A549 (cell line): Measurements from ENCODE around the gene ROBO3. TPM values are rescaled to one million over a fixed set of nuclear protein-coding genes. Genes with fewer than 3 reads are reported as not detected.

Experiments
- ATAC-seq, 2 experiments: fragments of 200-7000 bp in 1 of 2; fragments of >200 bp in 1 of 2; cut with Nextera tagmentation in 1 of 2; cut with Tn5 transposase in 1 of 2; 3 replicates each; pipeline versions ENCODE4 v1.8.0 to v1.9.1; 2018 to 2020; ENCODE audit warnings: mild to moderate bottlenecking in 1 of 2, moderate library complexity in 1 of 2
- CTCF ChIA-PET: fragments of 300-600 bp; sonication (Branson Sonifier 250); formaldehyde crosslinking; extraction: SDS; loops from one replicate; lab custom pipeline; 2021; ENCODE audit warnings: antibody characterized with exemption, inconsistent platforms; lab: Yijun Ruan, JAX
- POLR2A ChIA-PET: fragments of 350-600 bp; formaldehyde crosslinking; extraction: SDS; loops from one replicate; lab custom pipeline; 2021; ENCODE audit warnings: antibody characterized with exemption, inconsistent platforms; lab: Yijun Ruan, JAX
- DNase-seq, 2 experiments: peaks; one replicate each; pipeline versions ENCODE4 v3.0.0 to v3.0.0-alpha.2; 2011 to 2016; ENCODE audit warnings: low read depth in 1 of 2, low spot score in 1 of 2
- FAIRE-seq: peaks from 2 replicates; lab custom pipeline; 2011; peaks lifted over from hg19 to GRCh38; lab: Jason Lieb, UNC
- H3K27ac ChIP-seq, 2 experiments: fragments of >200 bp; sonication (Bioruptor Twin); formaldehyde crosslinking; 3 replicates each; pipeline ENCODE4 v1.5.1; 2016 to 2017
- H3K4me1 ChIP-seq: fragments of >200 bp; sonication (Bioruptor Twin); formaldehyde crosslinking; 3 replicates; pipeline ENCODE4 v1.6.1; 2016
- H3K4me2 ChIP-seq: fragments of >200 bp; sonication (Bioruptor Twin); formaldehyde crosslinking; 3 replicates; pipeline ENCODE4 v1.6.1; 2016
- H3K4me3 ChIP-seq: fragments of >200 bp; sonication (Bioruptor Twin); formaldehyde crosslinking; 3 replicates; pipeline ENCODE4 v1.5.1; 2016
- H3K9me3 ChIP-seq: fragments of >200 bp; sonication (Bioruptor Twin); formaldehyde crosslinking; 3 replicates; pipeline ENCODE4 v1.6.1; 2016
- BHLHE40 ChIP-seq: IDR thresholded peaks from 2 replicates; pipeline ENCODE4 v1.6.1; 2012; ENCODE audit warnings: low read depth, low read length, inconsistent platforms
- CBX2 ChIP-seq: fragments of 200-600 bp; sonication (generic); IDR thresholded peaks from 2 replicates; pipeline ENCODE4 v1.6.1; 2016; ENCODE audit warnings: low read depth, mild to moderate bottlenecking, borderline replicate concordance
- CEBPB ChIP-seq, 2 experiments: fragments of >200 bp in 1 of 2; sonication (Bioruptor Twin) in 1 of 2; formaldehyde crosslinking in 1 of 2; IDR thresholded peaks; 2 replicates each; pipeline ENCODE4 v1.6.1; 2012 to 2016
- CHD4 ChIP-seq: fragments of 200-600 bp; sonication (generic); IDR thresholded peaks from 2 replicates; pipeline ENCODE4 v1.6.1; 2016; ENCODE audit warnings: antibody characterized with exemption, mild to moderate bottlenecking, borderline replicate concordance
- EHF ChIP-seq: fragments of 250-450 bp; sonication (Bioruptor Pico); IDR thresholded peaks from 2 replicates; pipeline ENCODE4 v1.5.0; 2020; ENCODE audit warnings: mild to moderate bottlenecking
- FOSB ChIP-seq: fragments of 250-450 bp; sonication (Bioruptor Pico); IDR thresholded peaks from 2 replicates; pipeline ENCODE4 v1.5.0; 2020; ENCODE audit warnings: mild to moderate bottlenecking, moderate library complexity
- FOXS1 ChIP-seq: fragments of 250-450 bp; sonication (Bioruptor Pico); IDR thresholded peaks from 2 replicates; pipeline ENCODE4 v1.5.0; 2020; ENCODE audit warnings: mild to moderate bottlenecking, moderate library complexity
- HEYL ChIP-seq: fragments of 250-450 bp; sonication (Bioruptor Pico); IDR thresholded peaks from 2 replicates; pipeline ENCODE4 v1.8.0; 2021; ENCODE audit warnings: mild to moderate bottlenecking, moderate library complexity
- HOXB5 ChIP-seq: fragments of 250-450 bp; sonication (Bioruptor Pico); IDR thresholded peaks from 2 replicates; pipeline ENCODE4 v1.5.0; 2020; ENCODE audit warnings: mild to moderate bottlenecking, moderate library complexity
- JUN ChIP-seq, 2 experiments: fragments of >200 bp; sonication (Bioruptor Twin); formaldehyde crosslinking; IDR thresholded peaks; 2 replicates in 1 of 2; 3 replicates in 1 of 2; pipeline ENCODE4 v1.6.1; 2016 to 2017
- KDM1A ChIP-seq: fragments of 200-600 bp; sonication (generic); IDR thresholded peaks from 2 replicates; pipeline ENCODE4 v1.6.1; 2016; ENCODE audit warnings: low read depth, mild to moderate bottlenecking
- KDM5A ChIP-seq: fragments of 200-600 bp; sonication (generic); IDR thresholded peaks from 2 replicates; pipeline ENCODE4 v1.6.1; 2016; ENCODE audit warnings: antibody characterized with exemption, mild to moderate bottlenecking
- MAZ ChIP-seq: fragments of 150-350 bp; IDR thresholded peaks from 2 replicates; pipeline ENCODE4 v1.6.1; 2014; ENCODE audit warnings: antibody characterized with exemption, low read depth, low read length, borderline replicate concordance
- MYC ChIP-seq: IDR thresholded peaks from 2 replicates; pipeline ENCODE4 v1.6.1; 2012; ENCODE audit warnings: mild to moderate bottlenecking, inconsistent platforms, low read length, improper control_type of control experiment, borderline replicate concordance
- NR3C1 ChIP-seq: fragments of >200 bp; sonication (Bioruptor Twin); formaldehyde crosslinking; IDR thresholded peaks from 3 replicates; pipeline ENCODE4 v1.6.1; 2017
- PHF8 ChIP-seq: fragments of 200-600 bp; sonication (generic); IDR thresholded peaks from 2 replicates; pipeline ENCODE4 v1.6.1; 2016; ENCODE audit warnings: low read depth, mild to moderate bottlenecking, antibody characterized with exemption, moderate library complexity, borderline replicate concordance
- RARB ChIP-seq: fragments of 250-450 bp; sonication (Bioruptor Pico); IDR thresholded peaks from 2 replicates; pipeline ENCODE4 v1.8.0; 2021; ENCODE audit warnings: mild to moderate bottlenecking, moderate library complexity
- REST ChIP-seq: fragments of 200-600 bp; sonication (generic); IDR thresholded peaks from 2 replicates; pipeline ENCODE4 v1.6.1; 2016; ENCODE audit warnings: antibody characterized with exemption, mild to moderate bottlenecking, moderate library complexity
- RFX5 ChIP-seq: fragments of 450-650 bp; IDR thresholded peaks from 2 replicates; pipeline ENCODE4 v1.7.1; 2014; ENCODE audit warnings: antibody characterized with exemption, mild to moderate bottlenecking, moderate library complexity
- RNF2 ChIP-seq: fragments of 200-600 bp; sonication (generic); IDR thresholded peaks from 2 replicates; pipeline ENCODE4 v1.6.1; 2016; ENCODE audit warnings: low read depth, mild to moderate bottlenecking, antibody characterized with exemption, moderate library complexity, borderline replicate concordance
- SMC3 ChIP-seq: fragments of >200 bp; sonication (Bioruptor Twin); formaldehyde crosslinking; IDR thresholded peaks from 3 replicates; pipeline ENCODE4 v1.6.1; 2018; ENCODE audit warnings: inconsistent platforms
- TP53 ChIP-seq: fragments of 250-450 bp; sonication (Bioruptor Pico); IDR thresholded peaks from 2 replicates; pipeline ENCODE4 v1.5.0; 2021; ENCODE audit warnings: mild to moderate bottlenecking, moderate library complexity
- ZFP36 ChIP-seq: fragments of 450-650 bp; IDR thresholded peaks from 2 replicates; pipeline ENCODE4 v1.6.1; 2014; ENCODE audit warnings: borderline replicate concordance; ENCODE audit not compliant: partially characterized antibody
- ZNF302 ChIP-seq: fragments of 250-450 bp; sonication (Bioruptor Pico); IDR thresholded peaks from 2 replicates; pipeline ENCODE4 v1.9.0; 2021; ENCODE audit warnings: inconsistent platforms, mild to moderate bottlenecking, moderate library complexity
- ZSCAN20 ChIP-seq: fragments of 250-450 bp; sonication (Bioruptor Pico); IDR thresholded peaks from 2 replicates; pipeline ENCODE4 v1.8.0; 2022; ENCODE audit warnings: mild to moderate bottlenecking, moderate library complexity
- WGBS: methylation state at CpG from one replicate; pipeline ENCODE4 v1.1.6; 2017; ENCODE audit errors: missing lambda C conversion rate; 5-methylcytosine and 5-hydroxymethylcytosine counted together
- polyA plus RNA-seq, 4 experiments: library from polyadenylated mRNA; depleted of rRNA in 3 of 4; stranded (reverse); fragments of >200 nt; fragmentation: RNase III in 1 of 4; extraction: RNeasy Plus Mini Kit Qiagen cat#74134 plus additional on column Dnase treatment in 1 of 4; gene quantifications; 2 replicates in 3 of 4; 3 replicates in 1 of 4; pipeline ENCODE4 v1.2.3, GENCODE V29; 2011 to 2017
- TF ChIP-seq, protein P1 (sequence below): fragments of >200 bp; sonication (Bioruptor Twin); formaldehyde crosslinking; IDR thresholded peaks from 2 replicates; pipeline ENCODE4 v1.6.1; 2016
- TF ChIP-seq, protein P2 (sequence below): fragments of >200 bp; sonication (Bioruptor Twin); formaldehyde crosslinking; IDR thresholded peaks from 3 replicates; pipeline ENCODE4 v1.5.1; 2016
- TF ChIP-seq, protein P3 (sequence below): fragments of >200 bp; sonication (Bioruptor Twin); formaldehyde crosslinking; IDR thresholded peaks from 3 replicates; pipeline ENCODE4 v1.6.1; 2016

ROBO3 gene
- polyA plus RNA-seq, 2 of the 4 experiments (the other 2 are of a cell fraction), result 2.1 to 2.8 TPM

- CTCF ChIA-PET, result interaction anchor here (0.7 to 1.6 kb wide), 4 partner anchors 16 to 21 kb away, joined by 3 to 4 read pairs (median 4); no protein-coding TSS in a partner anchor
These were observed 31.7 kb downstream of the ROBO3 start for GRCh38 chr11:124896821-124897391.

DNA sequence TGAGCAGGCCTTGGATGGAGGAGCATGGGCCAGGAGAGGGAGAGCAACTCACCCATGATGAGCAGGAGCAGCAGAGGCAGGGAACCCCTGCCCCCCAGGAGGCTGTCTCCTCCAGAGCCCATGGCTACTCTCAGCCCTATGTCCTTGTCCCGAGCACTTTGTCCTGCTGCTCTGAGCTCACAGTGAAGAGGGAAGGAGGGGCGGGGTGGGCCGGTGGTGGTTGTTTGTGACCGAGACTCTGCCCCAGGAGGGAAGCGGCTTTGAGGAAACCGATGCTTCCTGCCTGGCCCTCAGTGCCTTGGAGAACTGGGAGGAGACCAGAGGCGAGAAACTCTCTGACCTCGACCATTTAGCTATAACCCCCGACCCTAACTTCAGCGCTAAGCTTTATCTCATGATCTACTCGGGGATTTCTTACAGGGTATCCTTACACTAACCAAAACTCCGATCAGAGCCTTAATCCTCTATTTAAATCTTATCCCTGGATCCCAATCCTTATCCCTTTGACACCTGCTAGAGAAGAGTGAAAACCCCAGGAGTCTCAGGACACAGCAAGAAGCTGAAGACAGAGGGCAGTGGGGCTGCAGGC, 32.5 kb downstream of the ROBO3 start, which contains the start of gene ROBO4:
Gene ROBO4 (minus strand): TSS at position 192 of the 589 bp plus-strand sequence. CDS start 70 bp downstream, at position 122.
- Histone ChIP-seq H3K9me3 (no peaks in the 10 kb centered on the region), H3K4me1 (peaks cover 25% of the 10 kb centered on the region), H3K27ac (peak within 1 kb of the TSS; percentile 27 to 70; a peak in 4 of 6 replicates), H3K4me2 (peak within 1 kb of the TSS; percentile 25; the same call in 2 of the 3 replicates), H3K4me3 (no peak within 1 kb of the TSS)
- ChIA-PET CTCF (interaction anchor here (0.7 to 2.2 kb wide), 4 partner anchors 19 to 31 kb away, joined by 4 to 23 read pairs (median 4); no protein-coding TSS in a partner anchor), POLR2A (interaction anchor here (4.9 kb wide), 1 partner anchor 21 kb away, joined by 24 read pairs; no protein-coding TSS in a partner anchor)
- FAIRE-seq, result no peak
- no peak for TF ChIP-seq CHD4
- TF ChIP-seq BHLHE40, result no peak
- no peak for TF ChIP-seq NR3C1
- TF ChIP-seq ZFP36, result no peak
- TF ChIP-seq, protein P1, sequence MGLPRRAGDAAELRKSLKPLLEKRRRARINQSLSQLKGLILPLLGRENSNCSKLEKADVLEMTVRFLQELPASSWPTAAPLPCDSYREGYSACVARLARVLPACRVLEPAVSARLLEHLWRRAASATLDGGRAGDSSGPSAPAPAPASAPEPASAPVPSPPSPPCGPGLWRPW, result no peak
- TF ChIP-seq TP53, result no peak
- no peak for TF ChIP-seq MAZ
- TF ChIP-seq HOXB5 (CRISPR knock-in tag), result no peak
- no peak for TF ChIP-seq RNF2
- TF ChIP-seq, protein P2, sequence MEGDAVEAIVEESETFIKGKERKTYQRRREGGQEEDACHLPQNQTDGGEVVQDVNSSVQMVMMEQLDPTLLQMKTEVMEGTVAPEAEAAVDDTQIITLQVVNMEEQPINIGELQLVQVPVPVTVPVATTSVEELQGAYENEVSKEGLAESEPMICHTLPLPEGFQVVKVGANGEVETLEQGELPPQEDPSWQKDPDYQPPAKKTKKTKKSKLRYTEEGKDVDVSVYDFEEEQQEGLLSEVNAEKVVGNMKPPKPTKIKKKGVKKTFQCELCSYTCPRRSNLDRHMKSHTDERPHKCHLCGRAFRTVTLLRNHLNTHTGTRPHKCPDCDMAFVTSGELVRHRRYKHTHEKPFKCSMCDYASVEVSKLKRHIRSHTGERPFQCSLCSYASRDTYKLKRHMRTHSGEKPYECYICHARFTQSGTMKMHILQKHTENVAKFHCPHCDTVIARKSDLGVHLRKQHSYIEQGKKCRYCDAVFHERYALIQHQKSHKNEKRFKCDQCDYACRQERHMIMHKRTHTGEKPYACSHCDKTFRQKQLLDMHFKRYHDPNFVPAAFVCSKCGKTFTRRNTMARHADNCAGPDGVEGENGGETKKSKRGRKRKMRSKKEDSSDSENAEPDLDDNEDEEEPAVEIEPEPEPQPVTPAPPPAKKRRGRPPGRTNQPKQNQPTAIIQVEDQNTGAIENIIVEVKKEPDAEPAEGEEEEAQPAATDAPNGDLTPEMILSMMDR, result no peak
- no peak for TF ChIP-seq HEYL (CRISPR knock-in tag)
- no peak for TF ChIP-seq SMC3
- no peak for TF ChIP-seq RFX5
- TF ChIP-seq FOXS1, result no peak
- TF ChIP-seq EHF (CRISPR knock-in tag), result no peak
- no peak for DNase-seq
- 72% methylated on average over 7 of the region's 12 CpGs for WGBS
- no peak for ATAC-seq

More at GRCh38 chr11:124896821-124897391, 31.7 kb downstream of the ROBO3 start:
- Histone ChIP-seq H3K4me2 (no peak overlapping the region), H3K9me3 (no peaks in the 10 kb centered on the region), H3K4me1 (peaks cover 25% of the 10 kb centered on the region), H3K4me3 (no peak overlapping the region), H3K27ac (no peak overlapping the region)
- ATAC-seq (no peak), FAIRE-seq (no peak), DNase-seq (no peak)
- TF ChIP-seq, protein P3, sequence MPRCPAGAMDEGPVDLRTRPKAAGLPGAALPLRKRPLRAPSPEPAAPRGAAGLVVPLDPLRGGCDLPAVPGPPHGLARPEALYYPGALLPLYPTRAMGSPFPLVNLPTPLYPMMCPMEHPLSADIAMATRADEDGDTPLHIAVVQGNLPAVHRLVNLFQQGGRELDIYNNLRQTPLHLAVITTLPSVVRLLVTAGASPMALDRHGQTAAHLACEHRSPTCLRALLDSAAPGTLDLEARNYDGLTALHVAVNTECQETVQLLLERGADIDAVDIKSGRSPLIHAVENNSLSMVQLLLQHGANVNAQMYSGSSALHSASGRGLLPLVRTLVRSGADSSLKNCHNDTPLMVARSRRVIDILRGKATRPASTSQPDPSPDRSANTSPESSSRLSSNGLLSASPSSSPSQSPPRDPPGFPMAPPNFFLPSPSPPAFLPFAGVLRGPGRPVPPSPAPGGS, result no peak
- no peak for TF ChIP-seq REST
- TF ChIP-seq EHF (CRISPR knock-in tag), result no peak
- no peak for TF ChIP-seq FOSB (CRISPR knock-in tag)
- TF ChIP-seq RARB (CRISPR knock-in tag), result no peak
- no peak for TF ChIP-seq CEBPB (IDR thresholded peaks at IDR 0.05)
- no peak for TF ChIP-seq MYC
- no peak for TF ChIP-seq PHF8
- TF ChIP-seq RFX5, result no peak
- TF ChIP-seq KDM5A, result no peak
- TF ChIP-seq CBX2, result no peak
- TF ChIP-seq ZSCAN20, result no peak
- TF ChIP-seq KDM1A, result no peak
- TF ChIP-seq ZNF302 (CRISPR knock-in tag), result no peak
- no peak for TF ChIP-seq JUN (IDR thresholded peaks at IDR 0.05)
- POLR2A ChIA-PET, result interaction anchor here (4.9 kb wide), 1 partner anchor 20 kb away, joined by 24 read pairs; no protein-coding TSS in a partner anchor
- 97% methylated on average over 6 of the region's 9 CpGs for WGBS
